ENCODE data around the gene ADAP1.

The ADAP1 gene

DNA sequence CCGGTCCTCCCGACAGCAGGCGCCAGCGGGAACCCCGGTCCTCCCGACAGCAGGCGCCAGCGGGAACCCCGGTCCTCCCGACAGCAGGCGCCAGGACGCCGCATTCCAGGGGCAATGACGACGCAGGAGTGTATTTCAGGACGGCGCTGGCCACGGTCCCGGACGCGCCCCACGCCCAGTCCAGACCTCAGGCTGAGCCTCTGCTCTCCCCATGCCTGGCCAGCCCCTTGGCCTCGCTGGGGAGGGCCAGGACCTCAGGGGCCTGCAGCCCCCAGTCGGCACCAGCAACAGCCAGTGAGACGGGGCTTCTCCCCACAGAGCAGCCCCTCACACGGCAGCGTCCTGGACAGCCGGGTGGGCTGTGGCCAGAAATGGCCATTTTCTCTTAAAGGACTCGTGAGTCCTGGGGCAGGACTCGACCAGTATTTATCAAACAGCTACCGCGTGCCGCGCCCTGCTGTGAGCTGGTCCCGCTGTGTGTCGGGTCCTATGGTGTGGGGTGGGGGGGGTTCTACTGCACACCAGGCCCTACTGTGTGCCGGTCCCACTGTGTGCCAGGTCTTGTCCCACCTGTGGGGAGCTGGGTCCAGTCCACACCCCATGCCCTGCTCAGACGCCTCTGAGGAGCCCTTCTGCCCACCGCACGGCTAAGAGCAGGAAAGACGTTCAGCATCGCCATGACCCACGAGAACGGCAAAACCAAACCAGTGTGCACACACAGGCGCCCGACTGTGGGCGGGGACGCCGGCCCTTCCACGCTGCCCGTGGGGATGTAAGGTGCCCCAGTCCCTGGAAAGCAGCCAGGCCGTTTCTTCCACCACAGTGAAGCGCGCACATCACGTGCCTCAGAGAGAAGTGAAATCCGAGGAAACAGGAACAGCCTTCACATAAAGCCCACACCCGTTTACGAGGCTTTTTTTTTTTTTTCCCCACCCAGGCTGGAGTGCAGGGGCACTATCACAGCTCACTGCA is 44.8 kb downstream of the ADAP1 start:
- no peak for DNase-seq (ENCODE audit: low read depth in 3 of 3)

DNA sequence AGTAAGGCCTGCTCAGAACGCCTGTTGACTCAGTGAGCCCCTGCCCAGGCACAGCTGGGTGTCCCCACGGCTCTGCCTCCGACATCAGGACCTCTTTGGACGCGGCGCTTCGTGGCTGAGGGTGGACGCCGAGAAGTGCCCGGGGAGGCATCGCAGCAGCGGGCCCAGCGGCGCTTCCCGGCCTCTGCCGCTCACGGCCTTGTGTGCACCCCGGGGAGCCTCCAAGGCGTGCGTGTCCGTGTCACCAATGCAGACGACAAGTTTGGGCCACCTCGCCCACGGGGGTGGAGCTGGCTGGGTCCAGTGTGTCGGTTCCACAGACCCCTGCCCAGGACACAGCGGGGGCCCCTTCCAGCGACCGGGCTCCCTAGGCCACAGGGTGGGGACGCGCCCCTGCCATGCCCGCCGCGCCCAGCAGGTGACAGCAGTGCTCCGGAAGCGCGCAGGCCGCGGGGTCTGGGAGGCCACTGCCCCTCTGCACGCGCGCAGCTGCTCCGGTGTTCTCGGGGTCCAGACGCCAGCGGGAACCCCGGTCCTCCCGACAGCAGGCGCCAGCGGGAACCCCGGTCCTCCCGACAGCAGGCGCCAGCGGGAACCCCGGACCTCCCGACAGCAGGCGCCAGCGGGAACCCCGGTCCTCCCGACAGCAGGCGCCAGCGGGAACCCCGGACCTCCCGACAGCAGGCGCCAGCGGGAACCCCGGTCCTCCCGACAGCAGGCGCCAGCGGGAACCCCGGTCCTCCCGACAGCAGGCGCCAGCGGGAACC is 45.7 kb downstream of the ADAP1 start:
- DNase-seq (ENCODE audit: low read depth in 3 of 3) = peak in 2 of 3 experiments; percentile 33 to 57

DNA sequence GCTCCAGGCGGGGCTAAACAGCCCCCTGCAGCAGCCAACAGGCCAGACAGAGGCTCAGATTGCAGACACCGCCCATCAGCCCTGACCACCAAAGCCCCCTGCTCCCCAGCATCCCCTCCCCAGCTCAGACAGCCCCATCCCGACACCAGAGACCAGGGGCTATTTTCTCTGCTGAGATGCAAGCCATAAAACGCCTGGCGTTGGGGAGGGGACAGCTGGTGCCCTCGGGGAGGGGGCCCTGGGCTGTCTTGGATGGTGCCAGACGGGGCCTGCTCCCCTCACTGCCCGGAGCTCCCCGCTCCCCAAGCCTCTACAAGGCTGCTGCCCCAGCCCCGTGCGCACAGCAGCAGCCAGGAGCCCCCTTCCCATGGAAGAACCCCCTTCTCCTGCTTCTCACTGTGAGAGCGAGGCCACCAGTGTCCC is 46.3 kb downstream of the ADAP1 start:
- no peak for DNase-seq (ENCODE audit: low read depth in 3 of 3)

DNA sequence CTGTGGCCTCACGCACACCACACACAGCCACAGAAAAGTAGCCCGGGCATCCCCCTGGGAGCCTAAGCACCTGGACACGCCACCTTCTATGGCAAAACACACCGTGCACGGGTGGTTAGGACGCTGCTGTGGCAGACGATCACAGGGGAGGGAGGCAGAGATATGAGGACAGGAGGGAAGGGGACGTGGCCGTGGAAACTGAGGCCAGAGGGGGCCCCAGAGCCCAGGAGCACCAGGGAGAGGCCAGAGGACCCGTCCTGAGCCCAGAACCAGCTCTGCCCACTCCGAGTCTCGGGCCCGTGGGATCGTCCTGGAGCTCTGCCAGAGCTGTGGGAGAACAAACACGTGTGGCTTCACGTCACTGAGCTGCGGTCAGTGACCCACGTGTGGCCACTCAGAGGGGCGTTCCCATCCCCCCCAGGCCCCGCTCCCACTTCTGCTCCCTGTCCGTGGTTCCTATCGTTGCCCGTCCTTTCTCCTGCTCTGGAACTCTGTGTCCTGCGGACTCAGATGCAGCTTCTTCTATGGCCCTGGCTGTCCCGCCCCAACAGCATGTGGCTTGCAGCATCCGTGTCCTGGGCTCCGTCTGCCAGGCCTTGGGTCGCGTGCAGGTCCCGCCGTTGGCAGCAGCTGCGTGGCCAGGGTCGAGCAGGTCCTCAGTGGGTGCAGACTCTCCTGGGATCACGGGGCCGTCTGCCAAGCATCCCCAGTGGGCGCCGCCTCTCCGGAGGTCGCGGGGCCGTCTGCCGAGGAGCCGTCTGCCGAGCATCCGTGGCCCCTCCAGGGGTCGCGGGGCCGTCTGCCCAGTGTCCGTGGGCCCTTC is 47.1 kb downstream of the ADAP1 start:
- DNase-seq (ENCODE audit: low read depth in 3 of 3) = no peak

DNA sequence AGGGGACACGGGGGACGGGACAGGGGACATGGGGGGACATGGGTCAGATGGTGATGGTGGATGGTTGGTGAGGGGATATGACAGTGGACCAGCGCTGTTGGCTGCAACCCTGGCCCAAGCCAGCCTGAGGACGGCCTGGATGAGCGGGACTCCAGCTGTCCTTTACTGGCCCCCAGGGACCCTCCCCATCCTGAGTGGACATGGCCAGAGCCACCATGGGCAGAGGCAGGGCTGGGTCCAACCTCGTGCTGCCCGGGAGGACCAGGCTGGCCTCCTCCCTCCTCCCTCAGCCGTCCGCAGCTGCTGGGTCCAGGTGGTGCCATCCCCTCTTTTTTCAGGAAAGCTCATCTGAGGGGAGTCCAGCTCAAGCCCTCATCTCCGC is 47.7 kb downstream of the ADAP1 start:
- no peak for DNase-seq (ENCODE audit: low read depth in 3 of 3)

DNA sequence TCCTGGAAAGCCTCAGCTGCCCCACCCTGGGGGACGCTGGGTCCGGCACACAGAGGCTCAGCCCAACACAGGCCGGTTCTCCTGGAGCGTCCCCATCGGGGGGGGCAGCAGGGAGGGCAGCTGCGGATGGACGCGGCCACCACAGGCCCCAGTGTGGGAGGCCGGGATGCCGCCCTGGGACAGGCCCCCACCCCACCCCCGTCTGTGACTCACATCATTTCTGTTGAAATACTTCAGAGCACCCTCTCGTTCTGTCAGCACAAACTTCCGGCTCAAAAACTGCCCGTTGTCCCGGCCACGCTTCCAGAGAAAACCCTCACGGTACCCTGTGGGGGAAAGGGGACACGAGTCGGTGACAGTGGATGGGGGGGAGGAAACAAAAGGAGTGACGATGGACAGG is 49.6 kb downstream of the ADAP1 start:
- no peak for DNase-seq (ENCODE audit: low read depth in 3 of 3)

DNA sequence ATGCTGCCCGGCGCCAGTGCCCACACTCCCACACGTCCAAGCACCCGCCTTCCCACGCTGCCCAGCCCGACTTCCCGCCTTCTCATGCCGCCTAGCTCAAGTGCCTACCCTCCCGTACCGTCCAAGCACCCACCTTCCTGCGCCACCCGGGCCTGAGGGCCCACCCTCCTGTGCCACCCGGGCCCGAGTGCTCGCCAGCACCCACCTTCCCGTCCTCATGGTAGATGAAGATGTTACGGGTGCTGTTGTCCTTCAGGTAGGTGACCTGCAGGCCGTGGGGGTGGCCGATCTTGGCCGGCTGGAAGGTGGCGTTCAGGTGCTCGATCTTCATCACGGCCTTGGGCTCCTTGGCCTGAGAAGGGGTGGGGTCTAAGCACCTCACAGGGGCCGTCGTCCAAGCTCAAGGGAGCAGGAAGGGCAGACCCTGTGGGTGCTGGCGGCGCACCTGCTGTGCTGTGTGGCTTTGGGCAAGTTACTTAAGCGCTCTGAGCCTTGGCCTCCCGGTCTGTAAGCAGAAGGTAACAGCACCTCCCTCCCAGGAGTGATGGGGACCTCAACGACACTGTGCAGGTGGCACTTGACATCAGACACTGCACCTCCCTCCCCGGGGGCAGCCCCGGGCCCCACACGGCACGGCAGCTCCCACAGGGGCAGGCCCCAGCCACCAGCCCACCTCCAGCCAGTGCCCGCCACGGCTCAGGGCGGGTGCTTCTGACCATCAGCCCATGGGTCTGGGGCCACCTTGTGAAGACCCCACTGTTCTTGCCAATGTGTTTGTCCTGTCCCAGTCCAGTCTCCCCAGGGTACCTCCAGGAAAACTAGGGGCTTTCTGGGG is 50.3 kb downstream of the ADAP1 start:
- DNase-seq (ENCODE audit: low read depth in 3 of 3) = no peak

DNA sequence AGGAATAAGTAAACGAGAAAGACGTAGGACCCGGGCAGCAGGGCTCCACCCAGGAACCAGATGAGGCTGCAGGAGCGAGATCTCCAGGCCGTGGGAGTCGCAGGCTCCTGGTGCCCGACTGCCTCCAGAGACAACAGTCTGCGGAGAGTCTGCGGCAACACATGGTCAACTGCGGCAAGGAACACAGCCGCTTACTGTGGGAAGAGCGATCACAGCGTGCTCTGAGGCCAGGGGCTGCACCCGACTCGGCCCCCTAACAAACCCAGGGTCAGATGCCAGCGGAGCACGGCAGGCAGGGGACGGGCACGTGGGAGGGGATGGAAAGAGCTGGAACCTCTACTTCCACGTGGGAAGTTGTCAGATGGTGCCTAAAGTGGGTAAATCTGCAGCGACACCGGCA is 51.5 kb downstream of the ADAP1 start:
- DNase-seq (ENCODE audit: low read depth in 3 of 3) = no peak

DNA sequence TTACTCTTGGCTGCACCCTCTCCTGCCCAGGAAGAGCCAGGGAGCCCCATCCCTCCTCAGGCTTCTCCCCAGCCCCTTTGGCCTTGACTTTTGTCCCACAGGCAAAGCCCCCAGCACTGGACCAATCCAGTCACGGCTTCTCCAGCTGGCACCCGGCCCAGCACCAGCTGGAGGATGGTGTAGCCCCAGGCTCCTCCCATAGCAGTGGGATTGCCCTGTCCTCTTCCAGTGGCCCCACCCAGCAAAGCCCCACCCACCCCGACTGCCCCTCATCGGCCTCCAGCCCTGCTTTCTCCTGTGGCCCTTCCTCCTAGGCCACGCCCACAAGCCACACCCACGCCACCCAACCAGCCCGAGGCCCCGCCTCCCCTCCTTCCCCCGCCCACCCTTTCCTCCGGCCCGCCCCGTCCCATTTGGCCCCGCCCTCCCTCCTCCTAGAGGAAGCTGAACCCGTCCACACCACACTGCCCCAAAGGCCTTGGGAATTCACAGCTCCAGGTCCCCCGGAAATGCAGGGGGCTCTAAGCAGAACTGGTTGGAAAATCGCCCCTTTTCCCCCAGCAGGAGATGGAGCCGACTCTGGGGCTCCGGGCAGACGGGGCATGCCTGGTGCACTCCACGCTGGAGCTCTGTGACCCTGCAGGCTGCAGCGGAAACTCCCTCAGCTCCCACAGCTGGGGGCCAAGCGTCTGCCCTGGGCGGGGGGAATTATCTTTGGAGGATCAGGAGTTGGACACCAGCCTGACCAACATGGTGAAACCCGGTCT is 52.9 kb downstream of the ADAP1 start:
- peak in 1 of 3 experiments; percentile 61 for DNase-seq (ENCODE audit: low read depth in 3 of 3)

DNA sequence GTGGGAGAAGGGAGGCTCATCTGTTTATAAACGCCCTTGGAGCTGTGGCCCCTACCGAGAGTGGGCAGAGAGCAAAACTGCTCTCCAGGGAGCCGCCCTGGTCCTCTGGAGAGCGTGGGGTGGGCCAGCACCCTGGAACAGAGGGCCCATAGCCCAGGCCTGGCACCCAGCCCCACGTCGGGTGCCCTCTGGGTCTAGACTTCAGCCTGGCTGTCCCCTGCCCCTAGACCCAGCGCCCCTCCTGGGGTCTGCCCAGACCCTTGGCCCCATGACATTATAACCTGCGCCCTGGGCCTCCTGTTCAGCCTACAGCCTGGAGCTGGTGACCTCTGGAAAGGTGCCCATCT is 53.5 kb downstream of the ADAP1 start:
- DNase-seq (ENCODE audit: low read depth in 3 of 3) = no peak

DNA sequence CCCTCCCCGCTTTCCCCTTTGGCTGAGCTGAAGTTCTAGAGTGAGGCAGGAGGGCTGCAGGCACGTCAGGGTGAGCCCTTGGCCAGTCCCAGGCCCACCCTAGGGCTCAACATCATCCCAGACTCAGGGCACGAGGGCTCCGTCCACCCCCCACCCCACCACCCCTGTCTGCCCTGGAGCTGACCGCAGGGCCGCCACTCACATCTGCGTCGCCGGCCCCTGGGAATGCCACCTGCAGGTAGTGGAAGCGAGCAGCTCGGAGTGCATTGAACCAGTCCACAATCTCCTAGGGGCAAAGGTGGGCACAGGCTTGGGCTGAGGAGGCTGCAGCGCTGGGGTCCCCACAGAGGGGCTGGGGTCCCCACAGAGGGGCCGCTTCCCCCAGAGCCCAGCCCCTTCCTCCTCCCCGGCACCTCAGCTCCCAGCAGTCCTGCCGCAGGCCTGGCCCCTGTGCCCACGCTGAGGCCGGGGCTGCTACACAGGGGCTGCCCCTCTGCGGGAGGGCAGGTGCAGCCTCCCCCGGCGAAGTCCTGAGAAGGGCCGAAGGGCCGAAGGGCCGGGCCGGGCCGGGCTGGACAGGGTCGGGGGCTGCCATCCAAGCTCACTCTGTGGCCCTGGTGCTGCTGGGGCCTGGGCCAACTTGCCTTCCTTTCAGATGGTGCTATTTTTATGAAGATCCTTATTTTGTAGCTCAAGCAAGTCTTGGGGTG is 54.0 kb downstream of the ADAP1 start:
- DNase-seq (ENCODE audit: low read depth in 3 of 3) = no peak

DNA sequence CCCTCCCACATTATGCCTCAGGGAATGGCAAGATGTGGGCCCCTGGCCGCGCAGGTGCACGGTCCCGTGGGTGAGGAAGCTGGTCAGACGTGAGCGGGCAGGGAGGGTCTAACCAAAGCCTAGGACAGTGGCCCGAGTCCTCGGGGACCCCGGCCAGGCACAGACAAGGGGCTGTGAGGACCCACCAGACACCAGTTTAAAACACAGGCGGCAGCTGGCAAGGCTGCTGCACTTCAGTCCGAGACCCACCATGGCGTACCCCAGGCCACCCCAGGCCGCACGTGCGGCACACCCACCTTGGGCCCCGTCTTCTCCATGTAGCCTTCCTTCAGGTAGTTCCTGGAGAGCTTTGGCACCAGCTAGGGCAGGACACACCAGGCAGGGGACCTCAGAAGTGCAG is 54.7 kb downstream of the ADAP1 start:
- DNase-seq (ENCODE audit: low read depth in 3 of 3) = no peak

DNA sequence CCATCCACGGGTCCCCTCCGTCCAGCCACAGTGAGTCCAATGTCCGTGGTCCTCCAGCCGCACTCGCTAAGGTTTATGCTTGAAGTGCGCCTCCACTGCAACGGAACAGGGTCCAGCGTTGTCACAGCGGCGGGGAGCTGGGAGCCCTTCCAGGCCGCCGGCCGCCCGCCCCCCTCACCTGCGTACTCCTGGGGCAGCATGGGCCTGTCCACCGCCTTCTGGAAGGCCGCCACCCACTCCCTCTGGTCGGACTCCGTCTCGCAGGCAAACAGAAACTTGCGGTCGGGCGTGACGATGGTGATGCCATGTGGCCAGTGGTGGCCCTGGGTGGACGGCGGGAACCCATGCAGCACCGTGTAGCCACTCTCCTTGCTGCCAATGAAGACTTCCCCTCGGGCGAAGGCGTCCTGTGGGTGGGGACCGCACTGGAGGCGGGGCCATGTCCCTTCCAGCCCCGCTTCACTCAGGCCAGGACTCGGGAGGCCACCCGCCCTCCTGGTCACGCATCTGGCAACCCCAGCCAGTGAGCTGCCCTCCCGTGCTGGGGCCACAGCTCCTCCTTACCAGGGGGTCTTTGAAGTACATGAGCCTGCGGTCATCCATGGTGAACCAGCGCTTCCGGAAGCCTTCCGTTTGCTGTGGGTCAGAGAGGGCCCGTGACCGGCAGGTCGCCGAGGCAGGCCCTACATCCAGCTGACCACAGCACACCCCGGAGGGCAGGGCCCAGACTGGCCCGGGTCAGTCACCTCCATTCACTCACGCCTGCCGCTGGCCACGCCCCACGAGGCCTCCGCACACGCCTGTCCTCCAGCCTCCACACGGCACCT is 55.4 kb downstream of the ADAP1 start:
- DNase-seq (ENCODE audit: low read depth in 3 of 3) = no peak

DNA sequence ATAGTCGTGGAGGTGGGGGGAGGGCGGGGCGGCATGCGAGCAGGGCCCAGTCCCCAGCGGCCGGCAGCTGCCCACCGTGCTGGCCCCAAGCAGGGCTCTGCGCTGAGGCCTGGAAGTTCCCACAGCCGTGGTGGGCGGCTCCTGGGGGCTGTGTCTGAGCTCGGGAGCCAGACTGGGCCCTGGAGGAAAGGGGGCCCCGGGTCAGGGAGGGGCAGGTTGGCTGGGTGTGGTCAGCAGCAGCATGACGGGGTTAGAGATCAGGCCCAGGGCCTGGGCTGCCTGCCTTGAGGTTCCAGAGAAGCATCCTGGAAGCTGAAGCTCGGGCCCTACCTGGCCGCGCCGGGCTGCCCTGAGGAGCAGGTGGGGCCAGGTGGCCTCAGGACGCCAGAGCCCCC is 56.0 kb downstream of the ADAP1 start:
- no peak for DNase-seq (ENCODE audit: low read depth in 3 of 3)

DNA sequence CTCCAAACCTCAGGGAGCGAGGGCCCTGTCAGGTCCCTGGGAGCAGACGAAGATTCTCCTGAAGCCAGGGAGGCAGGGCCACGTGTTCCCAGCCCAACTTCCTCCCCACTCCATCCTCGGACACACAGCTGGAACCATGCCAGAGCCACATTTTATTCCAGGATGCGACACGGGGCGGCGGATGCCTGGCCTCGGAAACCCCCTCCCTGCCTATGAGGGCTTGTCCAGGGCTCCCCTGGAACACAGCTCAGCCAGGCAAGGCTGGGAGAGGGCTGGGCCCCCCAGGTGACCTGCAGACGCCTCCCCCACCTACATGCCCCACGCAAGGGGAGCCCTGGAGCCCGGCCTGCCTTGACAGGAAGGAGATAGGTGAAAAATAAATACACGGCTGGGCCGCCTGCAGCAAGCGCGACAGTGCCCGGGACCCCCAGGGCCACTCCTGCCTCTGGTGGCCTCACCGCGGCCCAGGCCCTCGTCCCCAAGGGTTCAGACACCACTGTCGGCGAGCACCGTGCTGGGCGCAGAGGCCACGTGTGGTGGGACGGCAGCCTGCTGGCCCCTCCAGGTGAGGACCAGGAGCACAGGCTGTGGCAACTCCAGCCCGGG is 56.6 kb downstream of the ADAP1 start:
- DNase-seq (ENCODE audit: low read depth in 3 of 3) = no peak

DNA sequence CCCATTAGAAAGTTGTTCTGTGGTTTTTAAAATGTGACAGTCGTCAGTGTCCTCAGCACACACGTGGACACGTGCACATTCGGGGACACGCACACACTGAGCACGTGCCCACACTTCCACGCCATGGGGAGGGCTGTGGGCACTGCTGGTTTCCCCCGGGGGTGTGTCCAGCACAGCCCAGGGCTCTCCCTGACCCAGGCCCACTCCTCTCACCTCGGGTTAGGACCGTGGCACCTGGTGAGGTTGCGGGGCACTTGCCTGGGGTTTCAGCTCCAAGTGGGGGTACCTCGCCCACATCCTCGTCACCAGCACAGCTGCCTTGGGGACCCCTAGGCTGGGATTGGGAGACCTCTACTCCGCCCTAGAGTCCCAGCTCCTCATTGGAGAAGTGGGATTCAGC is 57.4 kb downstream of the ADAP1 start:
- DNase-seq (ENCODE audit: low read depth in 3 of 3) = no peak

DNA sequence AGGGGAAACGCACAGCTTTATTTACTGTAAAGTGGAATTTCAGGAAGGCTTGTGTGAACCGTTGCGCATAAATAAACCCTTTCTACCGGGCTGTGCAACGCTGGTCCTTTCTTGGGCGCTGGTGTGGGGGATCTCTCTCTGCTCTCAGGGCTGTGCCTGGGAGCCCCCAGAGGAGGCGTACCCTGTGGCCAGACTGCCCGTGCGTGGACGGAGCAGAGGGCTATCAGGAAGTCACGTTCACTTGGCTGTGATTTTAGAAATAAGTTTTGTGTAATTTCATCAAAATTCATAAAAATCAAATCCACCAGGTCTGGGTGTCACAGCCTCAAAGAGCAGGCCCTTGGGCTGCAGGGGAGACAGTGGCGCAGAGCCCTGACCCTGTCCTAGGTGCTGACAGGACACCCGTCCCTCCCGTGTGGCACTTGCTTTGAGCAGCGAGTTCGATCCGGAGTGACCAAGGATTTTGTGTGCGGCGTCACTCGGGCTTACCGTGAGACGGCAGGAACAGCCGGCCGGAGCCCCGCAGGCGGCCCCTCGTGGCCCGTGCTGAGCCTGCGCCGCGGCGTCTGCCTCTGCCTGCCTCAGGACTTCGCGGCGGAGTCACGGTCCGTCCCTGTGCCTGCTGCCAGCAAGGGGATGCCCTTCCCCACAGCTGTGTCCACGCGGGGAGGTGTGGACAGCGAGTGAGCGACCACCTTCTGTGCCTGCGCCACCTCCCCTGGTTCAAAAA is 58.0 kb downstream of the ADAP1 start:
- DNase-seq (ENCODE audit: low read depth in 3 of 3) = no peak
